ENCODE measurements around the gene SPG7. TPM values are rescaled to one million over a fixed set of nuclear protein-coding genes. Genes with fewer than 3 reads are reported as not detected.

The SPG7 gene
- total and polyA plus RNA-seq, 9 of the 15 experiments (the other 6 are each of a cell fraction or from before 2014, with no cell fraction given) = 5.8 to 89.1 (median 49.4) TPM

GRCh38 chr16:89605186-89605970 is 97.2 kb downstream of the SPG7 start:
- H3K4me1 ChIP-seq (replicated peaks in 1 of 2; ENCODE audit: control insufficient read depth in 2 of 2, insufficient read depth in 2 of 2, low read length in 2 of 2) = peaks cover 19 to 55% of the 10 kb centered on the region in 2 experiments; a peak in 4 of 5 replicates
- ChIA-PET CTCF (ENCODE audit: low intra/inter-chr PET ratio) (no interaction called here), POLR2A (no interaction called here)
- intact Hi-C loops (cut with micrococcal nuclease) (no loop called here), in situ Hi-C loops (cut with MboI) (no loop called here)
- H3K9me3 ChIP-seq (replicated peaks; ENCODE audit: control insufficient read depth, insufficient read depth, low read depth, low read length) = no peaks in the 10 kb centered on the region
- no TSS peak for BruUV-seq (replicated peaks)
- 0 out of 2 replicates have a peak, but pooled peaks cover 5% of the 10 kb centered on the region for H4K20me1 ChIP-seq (replicated peaks; ENCODE audit: control insufficient read depth, insufficient read depth, low read length)
- DNase-seq (ENCODE audit: extremely low read depth in 1 of 4, low spot score in 3 of 4) (no peak), FAIRE-seq (no peak), ATAC-seq (no peak)
- H3K36me3 ChIP-seq (ENCODE audit: control insufficient read depth, insufficient read depth, low read length) = no peaks in the 10 kb centered on the region
- H3K4me3 ChIP-seq = no peak overlapping the region
- no peaks in the 10 kb centered on the region for H3K79me2 ChIP-seq (ENCODE audit: control insufficient read depth, insufficient read depth, low read length)
- H3K27me3 ChIP-seq (ENCODE audit: control insufficient read depth in 2 of 2, insufficient read depth in 2 of 2, low read length in 2 of 2) = no peaks in the 10 kb centered on the region
- WGBS (ENCODE audit: insufficient coverage, low coverage, missing lambda C conversion rate) = 61% methylated on average over 31 of the region's 34 CpGs
- H3K9ac ChIP-seq (ENCODE audit: insufficient read depth in 1 of 2, low read depth in 2 of 2, low read length in 2 of 2) = peak overlapping the region in 1 of 2 experiments; percentile 58; a peak in 1 of 4 replicates
- H2AFZ ChIP-seq (ENCODE audit: low read depth, low read length) = no peak overlapping the region
- no peaks in the 10 kb centered on the region for H3K9me1 ChIP-seq (ENCODE audit: control insufficient read depth, insufficient read depth, low read length)
- no peak overlapping the region for H3K27ac ChIP-seq (ENCODE audit: extremely low read depth, low read depth, low read length)
- H3K4me2 ChIP-seq (ENCODE audit: insufficient read depth, low read length) = no peak overlapping the region
- TF ChIP-seq ARID3B (CRISPR knock-in tag; IDR thresholded peaks at IDR 0.05; ENCODE audit: borderline replicate concordance) (no peak), SMARCA5 (IDR thresholded peaks at IDR 0.05) (no peak), MYNN (IDR thresholded peaks at IDR 0.05) (no peak), MYNN (CRISPR knock-in tag; IDR thresholded peaks at IDR 0.05) (no peak), ZNF239 (CRISPR knock-in tag; IDR thresholded peaks at IDR 0.05) (no peak), ZBTB7A (IDR thresholded peaks at IDR 0.05; ENCODE audit: borderline replicate concordance, control insufficient read depth, low read depth, low read length) (no peak), THAP12 (CRISPR knock-in tag; IDR thresholded peaks at IDR 0.05) (no peak), TAF1 (IDR thresholded peaks at IDR 0.05; ENCODE audit: control insufficient read depth, extremely low read depth, insufficient read depth, low read length, severe bottlenecking) (no peak), ZNF318 (IDR thresholded peaks at IDR 0.05; ENCODE audit: borderline replicate concordance in 1 of 2, low read depth in 1 of 2) (no peak)
